ENCODE results near the gene DGKI.

Gene DGKI

GRCh38 chr7:137771679-137772078, 75.1 kb downstream of the DGKI start:
- H3K9ac ChIP-seq (ENCODE audit: low read length) = no peak overlapping the region
- no peak overlapping the region for H3K27ac ChIP-seq (ENCODE audit: low read length)
- H3K27me3 ChIP-seq (ENCODE audit: control insufficient read depth, insufficient read depth, low read length) = no peaks in the 10 kb centered on the region

GRCh38 chr7:137771273-137771672, 75.5 kb downstream of the DGKI start:
- H3K4me1 ChIP-seq (ENCODE audit: control insufficient read depth, low read depth, low read length) = peaks cover 4% of the 10 kb centered on the region
- no peak overlapping the region for H3K27ac ChIP-seq (ENCODE audit: low read length)
- H3K36me3 ChIP-seq (ENCODE audit: control insufficient read depth, low read depth, low read length) = no peaks in the 10 kb centered on the region
- H3K9me3 ChIP-seq (ENCODE audit: control insufficient read depth, low read depth, low read length) = no peaks in the 10 kb centered on the region
- H3K27me3 ChIP-seq (ENCODE audit: control insufficient read depth, insufficient read depth, low read length) = no peaks in the 10 kb centered on the region
- no peak overlapping the region for H3K4me3 ChIP-seq (ENCODE audit: low read length)
- no peak overlapping the region for H3K9ac ChIP-seq (ENCODE audit: low read length)

More at GRCh38 chr7:137771679-137772078, 75.1 kb downstream of the DGKI start:
- H3K4me3 ChIP-seq (ENCODE audit: low read length) = no peak overlapping the region
- H3K36me3 ChIP-seq (ENCODE audit: control insufficient read depth, low read depth, low read length) = no peaks in the 10 kb centered on the region
- peaks cover 4% of the 10 kb centered on the region for H3K4me1 ChIP-seq (ENCODE audit: control insufficient read depth, low read depth, low read length)
- H3K9me3 ChIP-seq (ENCODE audit: control insufficient read depth, low read depth, low read length) = no peaks in the 10 kb centered on the region

- Histone ChIP-seq H3K9ac (ENCODE audit: low read length) (no peak overlapping the region), H3K27ac (ENCODE audit: low read length) (no peak overlapping the region), H3K4me1 (ENCODE audit: control insufficient read depth, low read depth, low read length) (no peaks in the 10 kb centered on the region), H3K9me3 (ENCODE audit: control insufficient read depth, low read depth, low read length) (no peaks in the 10 kb centered on the region), H3K4me3 (ENCODE audit: low read length) (no peak overlapping the region), H3K27me3 (ENCODE audit: control insufficient read depth, insufficient read depth, low read length) (no peaks in the 10 kb centered on the region), H3K36me3 (ENCODE audit: control insufficient read depth, low read depth, low read length) (no peaks in the 10 kb centered on the region)
Measured at GRCh38 chr7:137768366-137768765, 78.4 kb downstream of the DGKI start.

- H3K36me3 ChIP-seq (ENCODE audit: control insufficient read depth, low read depth, low read length) = no peaks in the 10 kb centered on the region
- no peak overlapping the region for H3K9ac ChIP-seq (ENCODE audit: low read length)
- no peaks in the 10 kb centered on the region for H3K4me1 ChIP-seq (ENCODE audit: control insufficient read depth, low read depth, low read length)
- H3K27me3 ChIP-seq (ENCODE audit: control insufficient read depth, insufficient read depth, low read length) = no peaks in the 10 kb centered on the region
- no peaks in the 10 kb centered on the region for H3K9me3 ChIP-seq (ENCODE audit: control insufficient read depth, low read depth, low read length)
- no peak overlapping the region for H3K4me3 ChIP-seq (ENCODE audit: low read length)
- no peak overlapping the region for H3K27ac ChIP-seq (ENCODE audit: low read length)
Measured at GRCh38 chr7:137762334-137762733, 84.4 kb downstream of the DGKI start.

GRCh38 chr7:137760111-137760510, 86.7 kb downstream of the DGKI start:
- Histone ChIP-seq H3K9me3 (ENCODE audit: control insufficient read depth, low read depth, low read length) (no peaks in the 10 kb centered on the region), H3K36me3 (ENCODE audit: control insufficient read depth, low read depth, low read length) (no peaks in the 10 kb centered on the region), H3K4me3 (ENCODE audit: low read length) (no peak overlapping the region), H3K27me3 (ENCODE audit: control insufficient read depth, insufficient read depth, low read length) (no peaks in the 10 kb centered on the region), H3K9ac (ENCODE audit: low read length) (no peak overlapping the region), H3K27ac (ENCODE audit: low read length) (no peak overlapping the region), H3K4me1 (ENCODE audit: control insufficient read depth, low read depth, low read length) (no peaks in the 10 kb centered on the region)

GRCh38 chr7:137757146-137757925, 89.4 kb downstream of the DGKI start:
- Histone ChIP-seq H3K4me3 (ENCODE audit: low read length) (no peak overlapping the region), H3K9ac (ENCODE audit: low read length) (no peak overlapping the region), H3K9me3 (ENCODE audit: control insufficient read depth, low read depth, low read length) (no peaks in the 10 kb centered on the region), H3K27me3 (ENCODE audit: control insufficient read depth, insufficient read depth, low read length) (no peaks in the 10 kb centered on the region), H3K4me1 (ENCODE audit: control insufficient read depth, low read depth, low read length) (peaks cover 20% of the 10 kb centered on the region), H3K27ac (ENCODE audit: low read length) (no peak overlapping the region), H3K36me3 (ENCODE audit: control insufficient read depth, low read depth, low read length) (no peaks in the 10 kb centered on the region)

GRCh38 chr7:137755846-137756651, 90.7 kb downstream of the DGKI start:
- Histone ChIP-seq H3K9me3 (ENCODE audit: control insufficient read depth, low read depth, low read length) (no peaks in the 10 kb centered on the region), H3K27me3 (ENCODE audit: control insufficient read depth, insufficient read depth, low read length) (no peaks in the 10 kb centered on the region), H3K27ac (ENCODE audit: low read length) (no peak overlapping the region), H3K4me1 (ENCODE audit: control insufficient read depth, low read depth, low read length) (peaks cover 20% of the 10 kb centered on the region), H3K9ac (ENCODE audit: low read length) (no peak overlapping the region), H3K4me3 (ENCODE audit: low read length) (no peak overlapping the region), H3K36me3 (ENCODE audit: control insufficient read depth, low read depth, low read length) (no peaks in the 10 kb centered on the region)

- Histone ChIP-seq H3K27me3 (ENCODE audit: control insufficient read depth, insufficient read depth, low read length) (no peaks in the 10 kb centered on the region), H3K4me3 (ENCODE audit: low read length) (no peak overlapping the region), H3K4me1 (ENCODE audit: control insufficient read depth, low read depth, low read length) (peaks cover 23% of the 10 kb centered on the region), H3K9ac (ENCODE audit: low read length) (no peak overlapping the region), H3K27ac (ENCODE audit: low read length) (no peak overlapping the region), H3K36me3 (ENCODE audit: control insufficient read depth, low read depth, low read length) (no peaks in the 10 kb centered on the region), H3K9me3 (ENCODE audit: control insufficient read depth, low read depth, low read length) (no peaks in the 10 kb centered on the region)
Measured at GRCh38 chr7:137755427-137755826, 91.3 kb downstream of the DGKI start.

GRCh38 chr7:137753948-137754851, 92.6 kb downstream of the DGKI start:
- no peak overlapping the region for H3K9ac ChIP-seq (ENCODE audit: low read length)
- H3K9me3 ChIP-seq (ENCODE audit: control insufficient read depth, low read depth, low read length) = no peaks in the 10 kb centered on the region
- no peak overlapping the region for H3K27ac ChIP-seq (ENCODE audit: low read length)
- no peaks in the 10 kb centered on the region for H3K36me3 ChIP-seq (ENCODE audit: control insufficient read depth, low read depth, low read length)
- H3K27me3 ChIP-seq (ENCODE audit: control insufficient read depth, insufficient read depth, low read length) = no peaks in the 10 kb centered on the region
- peaks cover 26% of the 10 kb centered on the region for H3K4me1 ChIP-seq (ENCODE audit: control insufficient read depth, low read depth, low read length)
- peak overlapping the region; percentile 4 for H3K4me3 ChIP-seq (ENCODE audit: low read length)

GRCh38 chr7:137753575-137753947, 93.2 kb downstream of the DGKI start:
- Histone ChIP-seq H3K27ac (ENCODE audit: low read length) (no peak overlapping the region), H3K9ac (ENCODE audit: low read length) (no peak overlapping the region), H3K9me3 (ENCODE audit: control insufficient read depth, low read depth, low read length) (no peaks in the 10 kb centered on the region), H3K4me1 (ENCODE audit: control insufficient read depth, low read depth, low read length) (peaks cover 30% of the 10 kb centered on the region), H3K36me3 (ENCODE audit: control insufficient read depth, low read depth, low read length) (no peaks in the 10 kb centered on the region), H3K4me3 (ENCODE audit: low read length) (no peak overlapping the region), H3K27me3 (ENCODE audit: control insufficient read depth, insufficient read depth, low read length) (no peaks in the 10 kb centered on the region)

- Histone ChIP-seq H3K36me3 (ENCODE audit: control insufficient read depth, low read depth, low read length) (no peaks in the 10 kb centered on the region), H3K27ac (ENCODE audit: low read length) (no peak overlapping the region), H3K9me3 (ENCODE audit: control insufficient read depth, low read depth, low read length) (no peaks in the 10 kb centered on the region), H3K4me3 (ENCODE audit: low read length) (no peak overlapping the region), H3K9ac (ENCODE audit: low read length) (no peak overlapping the region), H3K27me3 (ENCODE audit: control insufficient read depth, insufficient read depth, low read length) (no peaks in the 10 kb centered on the region), H3K4me1 (ENCODE audit: control insufficient read depth, low read depth, low read length) (peaks cover 33% of the 10 kb centered on the region)
Measured at GRCh38 chr7:137753067-137753466, 93.7 kb downstream of the DGKI start.

Measured in iPS-18a (cell line).